ENCODE results near the gene IFNA17. TPM values are rescaled to one million over a fixed set of nuclear protein-coding genes. Genes with fewer than 3 reads are reported as not detected.

The IFNA17 gene
- total and polyA plus RNA-seq, 9 donors: not detected

Other genes starting within 250 kb of the IFNA17 start
- 1 to 10 TPM; 3.0 to 5.2 (median 3.7) TPM for gene HACD4, start 196.6 kb downstream of the IFNA17 start, total RNA-seq
- 1 to 10 TPM; 2.6 to 4.8 TPM for gene HACD4, start 196.6 kb downstream of the IFNA17 start, polyA plus RNA-seq
- gene IFNB1, start 150.3 kb downstream of the IFNA17 start, total RNA-seq: not detected
- gene IFNB1, start 150.3 kb downstream of the IFNA17 start, polyA plus RNA-seq: not detected
- not detected for gene IFNW1, start 86.4 kb downstream of the IFNA17 start, total RNA-seq
- gene IFNW1, start 86.4 kb downstream of the IFNA17 start, polyA plus RNA-seq: not detected
- not detected for gene IFNA21, start 61.6 kb downstream of the IFNA17 start, total RNA-seq
- not detected for gene IFNA21, start 61.6 kb downstream of the IFNA17 start, polyA plus RNA-seq
- gene IFNA4, start 40.6 kb downstream of the IFNA17 start, total RNA-seq: not detected
- not detected for gene IFNA4, start 40.6 kb downstream of the IFNA17 start, polyA plus RNA-seq
- gene IFNA7, start 26.0 kb downstream of the IFNA17 start, total RNA-seq: not detected
- gene IFNA7, start 26.0 kb downstream of the IFNA17 start, polyA plus RNA-seq: not detected
- not detected for gene IFNA10, start 21.1 kb downstream of the IFNA17 start, total RNA-seq
- gene IFNA10, start 21.1 kb downstream of the IFNA17 start, polyA plus RNA-seq: not detected
- gene IFNA16, start 10.9 kb downstream of the IFNA17 start, total RNA-seq: not detected
- gene IFNA16, start 10.9 kb downstream of the IFNA17 start, polyA plus RNA-seq: not detected
- not detected for gene IFNA14, start 11.8 kb upstream of the IFNA17 start, total RNA-seq
- not detected for gene IFNA14, start 11.8 kb upstream of the IFNA17 start, polyA plus RNA-seq
- under 1 TPM in 1 of 7 donors, not detected in 6; 0.42 TPM for gene IFNA5, start 77.1 kb upstream of the IFNA17 start, total RNA-seq
- gene IFNA5, start 77.1 kb upstream of the IFNA17 start, polyA plus RNA-seq: not detected
- gene KLHL9, start 107.2 kb upstream of the IFNA17 start, total RNA-seq: 10 to 100 TPM; 22.3 to 35.9 (median 29.6) TPM
- gene KLHL9, start 107.2 kb upstream of the IFNA17 start, polyA plus RNA-seq: 10 to 100 TPM; 14.3 to 22.6 TPM
- not detected for gene IFNA6, start 122.7 kb upstream of the IFNA17 start, total RNA-seq
- gene IFNA6, start 122.7 kb upstream of the IFNA17 start, polyA plus RNA-seq: under 1 TPM in 1 of 2 donors, not detected in 1; 0.12 TPM
- not detected for gene IFNA13, start 139.8 kb upstream of the IFNA17 start, total RNA-seq
- gene IFNA13, start 139.8 kb upstream of the IFNA17 start, polyA plus RNA-seq: under 1 TPM in 1 of 2 donors, not detected in 1; 0.12 TPM
- not detected for gene IFNA2, start 157.2 kb upstream of the IFNA17 start, total RNA-seq
- not detected for gene IFNA2, start 157.2 kb upstream of the IFNA17 start, polyA plus RNA-seq
- not detected for gene IFNA8, start 180.9 kb upstream of the IFNA17 start, total RNA-seq
- gene IFNA8, start 180.9 kb upstream of the IFNA17 start, polyA plus RNA-seq: not detected
- gene IFNA1, start 212.2 kb upstream of the IFNA17 start, total RNA-seq: not detected
- gene IFNA1, start 212.2 kb upstream of the IFNA17 start, polyA plus RNA-seq: not detected

Measured in ovary (tissue), 9 donors.